Loucy (cell line): ENCODE results near the gene CREBBP.

Source experiments
- H2AFZ ChIP-seq: fragments of 200-600 bp; sonication (generic); 2 replicates; pipeline ENCODE4 v1.6.0; 2016; ENCODE audit warnings: antibody characterized with exemption, mild to moderate bottlenecking, low read length, moderate library complexity
- H3F3A ChIP-seq: fragments of 200-600 bp; 2 replicates; pipeline ENCODE4 v1.6.0; 2016; ENCODE audit warnings: antibody characterized with exemption, low read depth, mild to moderate bottlenecking
- H3K27me3 ChIP-seq: fragments of 200-600 bp; sonication (generic); 2 replicates; pipeline ENCODE4 v1.6.1; 2014; ENCODE audit warnings: low read length, mild to moderate bottlenecking; ENCODE audit not compliant: insufficient read depth, poor library complexity, severe bottlenecking
- H3K36me3 ChIP-seq: fragments of 200-600 bp; sonication (generic); 2 replicates; pipeline ENCODE4 v1.6.1; 2016; ENCODE audit warnings: low read length; ENCODE audit not compliant: insufficient read depth
- H3K4me1 ChIP-seq: fragments of 200-600 bp; sonication (generic); 2 replicates; pipeline ENCODE4 v1.5.1; 2014; ENCODE audit warnings: low read length, mild to moderate bottlenecking; ENCODE audit not compliant: insufficient read depth, poor library complexity, severe bottlenecking
- H3K4me2 ChIP-seq: fragments of 200-600 bp; sonication (generic); 2 replicates; pipeline ENCODE4 v1.6.0; 2014; ENCODE audit warnings: antibody characterized with exemption, low read length, low read depth, mild to moderate bottlenecking; ENCODE audit not compliant: poor library complexity, severe bottlenecking
- H3K4me3 ChIP-seq: fragments of 200-600 bp; sonication (generic); 2 replicates; pipeline ENCODE4 v1.5.1; 2014; ENCODE audit warnings: low read length, mild to moderate bottlenecking, mixed read lengths; ENCODE audit not compliant: poor library complexity, severe bottlenecking
- H3K79me2 ChIP-seq: fragments of 200-600 bp; sonication (generic); 2 replicates; pipeline ENCODE4 v1.6.1; 2014; ENCODE audit warnings: low read length; ENCODE audit not compliant: insufficient read depth
- H3K9ac ChIP-seq: fragments of 200-600 bp; sonication (generic); 2 replicates; pipeline ENCODE4 v1.6.0; 2014; ENCODE audit warnings: mild to moderate bottlenecking, low read depth, low read length, moderate library complexity; ENCODE audit not compliant: poor library complexity, severe bottlenecking
- H3K9me2 ChIP-seq: fragments of 200-600 bp; sonication (generic); replicated peaks from 2 replicates; pipeline ENCODE4 v1.6.1; 2016; ENCODE audit warnings: low read depth, low read length, mixed read lengths
- H3K9me3 ChIP-seq: fragments of 200-600 bp; sonication (generic); 2 replicates; pipeline ENCODE4 v1.6.1; 2014; ENCODE audit warnings: mild to moderate bottlenecking, antibody characterized with exemption, low read length, low read depth; ENCODE audit not compliant: insufficient read depth
- H4K20me1 ChIP-seq: fragments of 200-600 bp; sonication (generic); 2 replicates; pipeline ENCODE4 v1.6.0; 2014; ENCODE audit warnings: antibody characterized with exemption, low read length, mild to moderate bottlenecking; ENCODE audit not compliant: insufficient read depth, poor library complexity, severe bottlenecking
- CTCF ChIP-seq: fragments of 200-600 bp; sonication (generic); conservative IDR thresholded peaks from 2 replicates; pipeline ENCODE4 v1.5.1; 2014; ENCODE audit warnings: mild to moderate bottlenecking, antibody characterized with exemption, low read length
- EZH2phosphoT487 ChIP-seq: fragments of 200-600 bp; IDR thresholded peaks from 2 replicates; pipeline ENCODE4 v1.6.1; 2018; ENCODE audit warnings: antibody characterized with exemption, mild to moderate bottlenecking, moderate library complexity, borderline replicate concordance

The CREBBP gene

GRCh38 chr16:3751878-3752277, 128.6 kb downstream of the CREBBP start:
- TF ChIP-seq EZH2phosphoT487 (no peak), CTCF (no peak)
- no peak overlapping the region for H3K9ac ChIP-seq
- no peaks in the 10 kb centered on the region for H3K79me2 ChIP-seq
- peaks cover 26% of the 10 kb centered on the region; the same call in 1 of the 2 replicates for H3K36me3 ChIP-seq
- no peaks in the 10 kb centered on the region for H3K27me3 ChIP-seq
- H2AFZ ChIP-seq: no peak overlapping the region
- no peaks in the 10 kb centered on the region for H3K9me2 ChIP-seq
- H3K4me1 ChIP-seq: no peaks in the 10 kb centered on the region
- H3F3A ChIP-seq: no peaks in the 10 kb centered on the region
- no peak overlapping the region for H3K4me2 ChIP-seq
- H3K9me3 ChIP-seq: no peaks in the 10 kb centered on the region
- H3K4me3 ChIP-seq: no peak overlapping the region
- H4K20me1 ChIP-seq: no peaks in the 10 kb centered on the region

- H4K20me1 ChIP-seq: no peaks in the 10 kb centered on the region
- H3K9ac ChIP-seq: no peak overlapping the region
- no peaks in the 10 kb centered on the region for H3K9me3 ChIP-seq
- H3K27me3 ChIP-seq: no peaks in the 10 kb centered on the region
- H3K79me2 ChIP-seq: no peaks in the 10 kb centered on the region
- H3K4me2 ChIP-seq: no peak overlapping the region
- no peak overlapping the region for H3K4me3 ChIP-seq
- H3K9me2 ChIP-seq: no peaks in the 10 kb centered on the region
- no peak overlapping the region for H2AFZ ChIP-seq
- peaks cover 38% of the 10 kb centered on the region; the same call in 1 of the 2 replicates for H3K36me3 ChIP-seq
- no peaks in the 10 kb centered on the region for H3K4me1 ChIP-seq
- TF ChIP-seq CTCF (no peak), EZH2phosphoT487 (no peak)
- H3F3A ChIP-seq: no peaks in the 10 kb centered on the region
Observed at GRCh38 chr16:3748307-3748706, 132.2 kb downstream of the CREBBP start.

GRCh38 chr16:3745751-3746355, 134.7 kb downstream of the CREBBP start:
- H3K4me1 ChIP-seq: no peaks in the 10 kb centered on the region
- no peak overlapping the region for H3K4me3 ChIP-seq
- H3K4me2 ChIP-seq: no peak overlapping the region
- H3K9me2 ChIP-seq: no peaks in the 10 kb centered on the region
- no peaks in the 10 kb centered on the region for H4K20me1 ChIP-seq
- H3K79me2 ChIP-seq: no peaks in the 10 kb centered on the region
- no peak overlapping the region for H3K9ac ChIP-seq
- H3F3A ChIP-seq: no peaks in the 10 kb centered on the region
- no peak for TF ChIP-seq EZH2phosphoT487
- TF ChIP-seq CTCF: no peak
- no peaks in the 10 kb centered on the region for H3K9me3 ChIP-seq
- peaks cover 55% of the 10 kb centered on the region; the same call in 1 of the 2 replicates for H3K36me3 ChIP-seq
- no peaks in the 10 kb centered on the region for H3K27me3 ChIP-seq
- H2AFZ ChIP-seq: no peak overlapping the region
